Heart left ventricle (tissue), 13 donors: ENCODE data around the gene FAM161B.

Experiments used
- POLR2A ChIP-seq, 2 donors: fragments of 450-650 bp; IDR thresholded peaks; one replicate each; pipeline ENCODE4 v1.6.1; 2017; ENCODE audit warnings: antibody characterized with exemption in 2 of 2, mild to moderate bottlenecking in 2 of 2, moderate library complexity in 2 of 2
- TF ChIP-seq, protein P1 (sequence below), 12 donors: fragments of 200-600 bp; sonication (generic) in 4 of 12; IDR thresholded peaks; one replicate each; pipeline versions ENCODE4 v1.5.0 to v1.8.0; 2018 to 2022; ENCODE audit warnings: antibody characterized with exemption in 12 of 12, mild to moderate bottlenecking in 5 of 12
- donor health status: ischemic (EF 13 %, LVEDD 7.1; RV severe dilation, severe dysfunction).
- donor health status: DM: no; HTN: yes; CAD: no.
- donor health status: DM: no; HTN: no; CAD: no.
- donor health status: ischemic (EF 25% LVEDD 6.9; RV normal size, moderate dysfunction).
- donor health status: ischemic (EF 25% LVEDD 5.7; RV mildly dilated, moderate dysfunction).
- donor health status: ischemic (EF 35%, LVEDD 5.7; RV mildly dilated, moderate dysfunction).
- donor health status: nonischemic (EF 11% LVEDD 7.7; RV severe dilation, severe dysfunction).
- donor health status: DM: yes; HTN: yes; CAD: no.
- donor health status: PGD.
- donor health status: ischemic (EF 29% LVEDD 5.4; RV normal size, mild dysfunction).
- donor health status: nonischemic (EF 23%, LVEDD 6.1; RV moderate dilation, normal function).

- TF ChIP-seq, protein P1, sequence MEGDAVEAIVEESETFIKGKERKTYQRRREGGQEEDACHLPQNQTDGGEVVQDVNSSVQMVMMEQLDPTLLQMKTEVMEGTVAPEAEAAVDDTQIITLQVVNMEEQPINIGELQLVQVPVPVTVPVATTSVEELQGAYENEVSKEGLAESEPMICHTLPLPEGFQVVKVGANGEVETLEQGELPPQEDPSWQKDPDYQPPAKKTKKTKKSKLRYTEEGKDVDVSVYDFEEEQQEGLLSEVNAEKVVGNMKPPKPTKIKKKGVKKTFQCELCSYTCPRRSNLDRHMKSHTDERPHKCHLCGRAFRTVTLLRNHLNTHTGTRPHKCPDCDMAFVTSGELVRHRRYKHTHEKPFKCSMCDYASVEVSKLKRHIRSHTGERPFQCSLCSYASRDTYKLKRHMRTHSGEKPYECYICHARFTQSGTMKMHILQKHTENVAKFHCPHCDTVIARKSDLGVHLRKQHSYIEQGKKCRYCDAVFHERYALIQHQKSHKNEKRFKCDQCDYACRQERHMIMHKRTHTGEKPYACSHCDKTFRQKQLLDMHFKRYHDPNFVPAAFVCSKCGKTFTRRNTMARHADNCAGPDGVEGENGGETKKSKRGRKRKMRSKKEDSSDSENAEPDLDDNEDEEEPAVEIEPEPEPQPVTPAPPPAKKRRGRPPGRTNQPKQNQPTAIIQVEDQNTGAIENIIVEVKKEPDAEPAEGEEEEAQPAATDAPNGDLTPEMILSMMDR (IDR thresholded peaks at IDR 0.05): no peak
- no peak for TF ChIP-seq POLR2A (IDR thresholded peaks at IDR 0.05)
Measured at GRCh38 chr14:73884438-73885190, 65.3 kb downstream of the FAM161B start.
